ENCODE results near the gene PYGB. TPM values are rescaled to one million over a fixed set of nuclear protein-coding genes. Genes with fewer than 3 reads are reported as not detected.
A peak's percentile ranks its signal among the peaks of the same experiment; 100 is the strongest.

The PYGB gene
- total RNA-seq, 2 donors from 2014 or later, result 34.8 to 42.8 TPM

DNA sequence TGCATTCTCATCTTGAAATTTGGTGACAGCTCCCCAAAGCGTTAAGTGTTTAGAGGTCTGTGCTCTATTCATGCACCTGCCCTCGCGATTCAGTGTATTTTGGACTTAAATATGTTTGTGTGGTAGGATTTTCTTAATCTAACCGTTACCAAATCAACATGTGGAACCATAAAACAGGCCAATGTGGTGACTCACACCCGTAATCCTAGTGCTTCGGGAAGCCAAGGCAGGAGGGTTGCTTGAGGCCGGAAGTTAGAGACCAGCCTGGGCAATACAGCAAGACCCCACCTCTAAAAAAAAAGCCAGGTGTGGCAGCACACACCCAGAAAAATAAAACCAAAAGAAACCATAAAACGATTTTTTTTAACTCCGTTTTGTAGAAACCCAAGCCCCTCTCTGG, 31.5 kb downstream of the PYGB start:
- WGBS, 2 donors, result 77 to 82% methylated on average over 9 of the region's 9 CpGs
- Histone ChIP-seq H3K9me3 (no peaks in the 10 kb centered on the region), H3K27me3 (no peaks in the 10 kb centered on the region), H3K4me3 (no peak overlapping the region), H3K36me3 (replicated peaks in 1 of 2; ENCODE audit: insufficient read depth in 1 of 2, low read depth in 2 of 2) (peaks cover 6 to 20% of the 10 kb centered on the region in 2 donors), H3K27ac (peak overlapping the region in 3 of 4 donors; percentile 38 to 56 (median 41)), H3K4me1 (peaks cover 8% of the 10 kb centered on the region)
- no peak for ATAC-seq
- peak in 2 of 4 donors; percentile 1 to 7 for DNase-seq
- intact Hi-C loops (cut with DNase I), result no loop called here
- TF ChIP-seq POLR2A (IDR thresholded peaks at IDR 0.05), result no peak
- TF ChIP-seq, protein P1, sequence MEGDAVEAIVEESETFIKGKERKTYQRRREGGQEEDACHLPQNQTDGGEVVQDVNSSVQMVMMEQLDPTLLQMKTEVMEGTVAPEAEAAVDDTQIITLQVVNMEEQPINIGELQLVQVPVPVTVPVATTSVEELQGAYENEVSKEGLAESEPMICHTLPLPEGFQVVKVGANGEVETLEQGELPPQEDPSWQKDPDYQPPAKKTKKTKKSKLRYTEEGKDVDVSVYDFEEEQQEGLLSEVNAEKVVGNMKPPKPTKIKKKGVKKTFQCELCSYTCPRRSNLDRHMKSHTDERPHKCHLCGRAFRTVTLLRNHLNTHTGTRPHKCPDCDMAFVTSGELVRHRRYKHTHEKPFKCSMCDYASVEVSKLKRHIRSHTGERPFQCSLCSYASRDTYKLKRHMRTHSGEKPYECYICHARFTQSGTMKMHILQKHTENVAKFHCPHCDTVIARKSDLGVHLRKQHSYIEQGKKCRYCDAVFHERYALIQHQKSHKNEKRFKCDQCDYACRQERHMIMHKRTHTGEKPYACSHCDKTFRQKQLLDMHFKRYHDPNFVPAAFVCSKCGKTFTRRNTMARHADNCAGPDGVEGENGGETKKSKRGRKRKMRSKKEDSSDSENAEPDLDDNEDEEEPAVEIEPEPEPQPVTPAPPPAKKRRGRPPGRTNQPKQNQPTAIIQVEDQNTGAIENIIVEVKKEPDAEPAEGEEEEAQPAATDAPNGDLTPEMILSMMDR (IDR thresholded peaks at IDR 0.05), result no peak

DNA sequence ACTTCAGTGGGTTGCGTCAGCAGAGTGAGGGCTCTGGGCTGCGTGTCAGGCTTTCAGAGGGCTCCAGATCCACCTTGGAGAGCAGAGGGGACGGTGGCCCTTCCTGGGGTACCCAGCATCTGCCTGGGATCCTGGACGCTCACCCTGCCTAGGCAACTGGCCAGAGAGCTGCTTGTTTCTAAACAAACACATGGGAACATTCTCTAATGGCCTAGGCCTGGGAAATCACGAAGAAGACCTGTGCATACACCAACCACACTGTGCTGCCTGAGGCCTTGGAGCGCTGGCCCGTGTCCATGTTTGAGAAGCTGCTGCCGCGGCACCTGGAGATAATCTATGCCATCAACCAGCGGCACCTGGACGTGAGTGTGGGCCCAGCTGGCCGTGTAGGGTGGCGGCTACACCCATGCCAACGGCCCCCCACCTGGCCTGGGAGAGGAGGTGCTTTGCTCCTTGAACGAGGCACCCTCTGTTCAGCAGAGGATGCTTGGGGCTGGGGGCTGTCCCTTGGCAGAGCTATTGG, 32.2 kb downstream of the PYGB start:
- DNase-seq (peak; percentile 72 to 89 (median 87)), ATAC-seq (peak; percentile 73)
- no peaks in the 10 kb centered on the region for H3K9me3 ChIP-seq
- 46 to 48% methylated on average over 3 to 15 of the region's 15 CpGs for WGBS, 2 donors
- H3K27ac ChIP-seq, result peak overlapping the region in 3 of 4 donors; percentile 38 to 56 (median 41)
- no peak for TF ChIP-seq POLR2A (IDR thresholded peaks at IDR 0.05)
- TF ChIP-seq, protein P1 (IDR thresholded peaks at IDR 0.05), result no peak
- no peaks in the 10 kb centered on the region for H3K27me3 ChIP-seq
- H3K4me1 ChIP-seq, result peaks cover 8% of the 10 kb centered on the region
- H3K36me3 ChIP-seq (replicated peaks in 1 of 2; ENCODE audit: insufficient read depth in 1 of 2, low read depth in 2 of 2), result peaks cover 6 to 14% of the 10 kb centered on the region in 2 donors
- no peak overlapping the region for H3K4me3 ChIP-seq
- intact Hi-C loops (cut with DNase I), result no loop called here

DNA sequence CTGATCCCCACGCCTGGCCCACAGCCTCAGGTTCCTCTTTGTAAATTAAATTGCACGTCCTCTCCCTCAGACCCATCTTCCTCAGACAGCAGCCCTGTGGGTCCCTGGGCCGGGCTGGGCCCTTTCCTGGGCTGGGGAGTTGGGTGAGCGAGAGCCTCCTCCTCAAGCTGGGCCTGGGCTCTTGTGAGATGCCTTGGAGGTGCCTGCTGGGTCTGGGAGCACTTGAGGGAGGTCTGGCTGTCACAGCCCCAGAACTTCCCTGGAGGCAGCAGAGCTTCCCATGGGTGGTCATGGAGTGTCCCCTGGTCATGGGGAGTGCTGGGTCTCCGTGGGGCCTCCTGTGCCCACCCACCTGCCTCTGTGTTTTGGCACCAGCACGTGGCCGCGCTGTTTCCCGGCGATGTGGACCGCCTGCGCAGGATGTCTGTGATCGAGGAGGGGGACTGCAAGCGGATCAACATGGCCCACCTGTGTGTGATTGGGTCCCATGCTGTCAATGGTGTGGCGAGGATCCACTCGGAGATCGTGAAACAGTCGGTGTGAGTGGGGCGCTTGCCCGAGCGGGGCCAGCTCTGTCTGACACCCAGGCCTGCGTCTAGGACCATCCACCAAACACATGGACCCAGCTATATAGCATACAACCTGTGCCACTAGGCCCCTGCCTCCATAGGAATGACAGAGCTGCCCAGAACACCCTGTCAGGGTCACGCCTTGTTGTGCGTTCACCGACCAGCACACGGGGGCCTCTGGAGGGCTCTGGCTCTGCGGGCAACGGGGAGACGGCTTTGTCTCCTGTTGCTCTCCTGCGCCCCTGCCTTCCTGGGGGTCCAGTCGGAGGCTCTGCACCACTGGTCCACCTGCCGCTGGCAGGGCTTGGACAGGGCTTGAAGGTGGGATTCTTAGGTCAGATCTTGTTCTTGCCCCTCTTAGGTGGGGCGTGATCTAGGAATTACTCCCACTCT, 33.0 kb downstream of the PYGB start:
- TF ChIP-seq, protein P1 (IDR thresholded peaks at IDR 0.05), result no peak
- TF ChIP-seq POLR2A (IDR thresholded peaks at IDR 0.05), result no peak
- peaks cover 6 to 13% of the 10 kb centered on the region in 2 donors for H3K36me3 ChIP-seq (replicated peaks in 1 of 2; ENCODE audit: insufficient read depth in 1 of 2, low read depth in 2 of 2)
- peak overlapping the region in 3 of 4 donors; percentile 38 to 56 (median 41) for H3K27ac ChIP-seq
- no peak for ATAC-seq
- no peak overlapping the region for H3K4me3 ChIP-seq
- H3K4me1 ChIP-seq, result peaks cover 8% of the 10 kb centered on the region
- DNase-seq, result peak in 3 of 4 donors; percentile 4 to 10 (median 9)
- intact Hi-C loops (cut with DNase I), result no loop called here
- H3K27me3 ChIP-seq, result no peaks in the 10 kb centered on the region
- 87 to 92% methylated on average over 7 to 30 of the region's 33 CpGs for WGBS, 2 donors
- H3K9me3 ChIP-seq, result no peaks in the 10 kb centered on the region

DNA sequence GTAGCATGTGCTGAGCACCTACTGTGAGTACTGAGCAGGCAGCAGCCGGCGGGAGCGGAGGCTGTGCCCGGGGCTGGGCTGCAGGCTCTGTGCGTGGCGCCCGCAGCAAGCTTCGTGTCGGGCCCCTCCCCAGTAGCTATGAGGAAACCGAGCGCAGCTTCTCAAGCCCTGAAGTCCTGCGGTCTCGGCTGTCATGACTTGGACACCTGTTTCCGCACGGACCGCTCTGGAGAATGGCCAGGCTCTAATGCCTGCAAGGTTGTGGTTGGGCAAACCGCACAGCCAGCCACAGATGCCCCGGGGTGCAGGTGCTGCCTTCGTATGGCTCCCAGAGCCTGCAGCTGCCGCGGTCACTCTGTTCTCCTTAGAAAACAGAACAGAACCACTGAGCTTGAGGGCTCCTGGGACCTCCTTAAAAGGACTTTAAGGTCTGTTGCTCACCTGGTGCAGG, 33.7 kb downstream of the PYGB start:
- intact Hi-C loops (cut with DNase I), result no loop called here
- Histone ChIP-seq H3K4me1 (peaks cover 8% of the 10 kb centered on the region), H3K9me3 (no peaks in the 10 kb centered on the region), H3K27ac (no peak overlapping the region), H3K36me3 (replicated peaks in 1 of 2; ENCODE audit: insufficient read depth in 1 of 2, low read depth in 2 of 2) (peaks cover 6 to 13% of the 10 kb centered on the region in 2 donors), H3K4me3 (no peak overlapping the region), H3K27me3 (no peaks in the 10 kb centered on the region)
- DNase-seq, result peak in 3 of 4 donors; percentile 8 to 14 (median 13)
- TF ChIP-seq POLR2A (IDR thresholded peaks at IDR 0.05), result no peak
- TF ChIP-seq, protein P1 (IDR thresholded peaks at IDR 0.05), result no peak
- 80 to 100% methylated on average over 6 to 16 of the region's 21 CpGs for WGBS, 2 donors
- ATAC-seq, result no peak

All from body of pancreas (tissue), 4 donors.